ENCODE measurements around the gene WFS1. TPM values are rescaled to one million over a fixed set of nuclear protein-coding genes. Genes with fewer than 3 reads are reported as not detected.

Gene WFS1
- total RNA-seq, 3 donors from 2014 or later, result 32.5 to 58.3 (median 37.1) TPM

DNA sequence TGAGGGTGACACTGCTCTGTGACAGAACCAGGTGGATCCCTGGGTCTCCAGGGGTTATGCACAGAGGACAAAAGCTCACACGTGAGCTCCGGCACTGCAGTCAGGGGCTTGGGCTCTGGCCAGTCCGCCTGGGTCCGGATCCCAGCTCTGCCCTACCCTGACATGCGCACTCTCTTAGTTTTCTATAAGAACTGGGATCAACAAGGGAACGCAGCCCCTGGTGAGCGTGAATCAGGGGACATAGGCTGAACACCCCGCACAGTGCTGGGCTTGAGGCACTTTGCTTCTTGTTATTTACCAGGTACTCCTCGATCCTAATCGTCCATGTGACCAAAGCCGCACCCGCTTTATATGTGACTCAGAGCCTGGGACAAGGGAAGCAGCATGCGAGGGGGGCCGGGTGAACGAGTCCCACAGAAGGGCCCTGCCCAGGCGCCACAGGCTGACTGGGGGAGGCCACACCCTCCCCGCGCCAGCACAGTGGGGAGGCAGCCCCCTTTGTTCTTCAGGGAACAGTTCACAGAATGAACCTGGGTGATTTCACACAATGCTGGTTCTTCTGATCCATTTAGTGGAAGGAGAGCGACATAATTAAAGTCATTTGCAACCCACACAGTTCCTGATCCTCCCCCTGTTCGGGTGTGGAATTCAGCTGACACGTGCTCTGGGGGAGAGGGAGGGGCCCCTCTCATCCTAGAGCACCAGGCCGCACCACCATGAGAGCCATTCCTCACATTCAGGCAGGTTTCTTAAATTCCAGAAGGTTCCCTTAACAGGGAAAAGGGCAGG is 55.5 kb downstream of the WFS1 start:
- Histone ChIP-seq H3K9me3 (peaks cover 2% of the 10 kb centered on the region in 2 donors), H3K27me3 (peaks cover 0 to 12% of the 10 kb centered on the region in 2 donors), H3K27ac (peak overlapping the region; percentile 4 to 67), H3K4me3 (no peak overlapping the region), H3K36me3 (no peaks in the 10 kb centered on the region), H3K4me1 (no peaks in the 10 kb centered on the region)
- TF ChIP-seq, protein P1, sequence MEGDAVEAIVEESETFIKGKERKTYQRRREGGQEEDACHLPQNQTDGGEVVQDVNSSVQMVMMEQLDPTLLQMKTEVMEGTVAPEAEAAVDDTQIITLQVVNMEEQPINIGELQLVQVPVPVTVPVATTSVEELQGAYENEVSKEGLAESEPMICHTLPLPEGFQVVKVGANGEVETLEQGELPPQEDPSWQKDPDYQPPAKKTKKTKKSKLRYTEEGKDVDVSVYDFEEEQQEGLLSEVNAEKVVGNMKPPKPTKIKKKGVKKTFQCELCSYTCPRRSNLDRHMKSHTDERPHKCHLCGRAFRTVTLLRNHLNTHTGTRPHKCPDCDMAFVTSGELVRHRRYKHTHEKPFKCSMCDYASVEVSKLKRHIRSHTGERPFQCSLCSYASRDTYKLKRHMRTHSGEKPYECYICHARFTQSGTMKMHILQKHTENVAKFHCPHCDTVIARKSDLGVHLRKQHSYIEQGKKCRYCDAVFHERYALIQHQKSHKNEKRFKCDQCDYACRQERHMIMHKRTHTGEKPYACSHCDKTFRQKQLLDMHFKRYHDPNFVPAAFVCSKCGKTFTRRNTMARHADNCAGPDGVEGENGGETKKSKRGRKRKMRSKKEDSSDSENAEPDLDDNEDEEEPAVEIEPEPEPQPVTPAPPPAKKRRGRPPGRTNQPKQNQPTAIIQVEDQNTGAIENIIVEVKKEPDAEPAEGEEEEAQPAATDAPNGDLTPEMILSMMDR (IDR thresholded peaks at IDR 0.05), result no peak
- TF ChIP-seq POLR2A (IDR thresholded peaks at IDR 0.05) (no peak), POLR2AphosphoS5 (IDR thresholded peaks at IDR 0.05) (no peak)
- intact Hi-C loops (cut with DNase I; ENCODE audit: low total_unique reads), result loop anchor here (5.0 kb wide), 1 partner anchor 73 kb away; no protein-coding TSS in a partner anchor
- peak; percentile 50 to 78 for DNase-seq (ENCODE audit: low spot score in 2 of 2)

DNA sequence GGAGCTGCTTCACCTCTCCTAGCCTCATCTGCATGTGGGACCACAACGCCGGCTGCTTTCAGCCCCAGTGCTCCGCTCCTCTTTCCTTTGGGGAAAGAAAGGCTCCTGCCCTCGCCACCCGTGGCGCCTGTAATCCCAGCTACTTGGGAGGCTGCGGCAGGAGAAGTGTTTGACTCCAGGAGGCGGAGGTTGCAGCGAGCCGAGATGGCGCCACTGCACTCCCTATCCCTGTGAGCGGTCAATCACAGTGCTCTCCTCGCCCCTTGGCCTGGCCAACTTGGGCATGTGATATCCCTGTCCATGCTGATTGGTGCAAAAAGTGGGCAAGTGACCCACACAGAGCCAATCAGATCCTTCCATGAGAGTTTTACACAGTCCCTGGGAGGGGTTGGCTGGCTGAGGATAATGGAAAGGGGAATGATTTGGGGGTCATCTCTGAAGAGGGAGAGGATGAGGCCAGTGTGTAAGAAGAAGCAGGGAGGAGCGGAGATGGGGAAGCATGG is 56.2 kb downstream of the WFS1 start:
- Histone ChIP-seq H3K4me1 (no peaks in the 10 kb centered on the region), H3K36me3 (no peaks in the 10 kb centered on the region), H3K27ac (peak overlapping the region; percentile 4 to 67), H3K27me3 (peaks cover 0 to 12% of the 10 kb centered on the region in 2 donors), H3K9me3 (no peaks in the 10 kb centered on the region), H3K4me3 (no peak overlapping the region)
- TF ChIP-seq POLR2AphosphoS5 (IDR thresholded peaks at IDR 0.05) (no peak), POLR2A (IDR thresholded peaks at IDR 0.05) (no peak)
- TF ChIP-seq, protein P1 (IDR thresholded peaks at IDR 0.05), result no peak
- no peak for DNase-seq (ENCODE audit: low spot score in 2 of 2)
- intact Hi-C loops (cut with DNase I; ENCODE audit: low total_unique reads), result no loop called here

DNA sequence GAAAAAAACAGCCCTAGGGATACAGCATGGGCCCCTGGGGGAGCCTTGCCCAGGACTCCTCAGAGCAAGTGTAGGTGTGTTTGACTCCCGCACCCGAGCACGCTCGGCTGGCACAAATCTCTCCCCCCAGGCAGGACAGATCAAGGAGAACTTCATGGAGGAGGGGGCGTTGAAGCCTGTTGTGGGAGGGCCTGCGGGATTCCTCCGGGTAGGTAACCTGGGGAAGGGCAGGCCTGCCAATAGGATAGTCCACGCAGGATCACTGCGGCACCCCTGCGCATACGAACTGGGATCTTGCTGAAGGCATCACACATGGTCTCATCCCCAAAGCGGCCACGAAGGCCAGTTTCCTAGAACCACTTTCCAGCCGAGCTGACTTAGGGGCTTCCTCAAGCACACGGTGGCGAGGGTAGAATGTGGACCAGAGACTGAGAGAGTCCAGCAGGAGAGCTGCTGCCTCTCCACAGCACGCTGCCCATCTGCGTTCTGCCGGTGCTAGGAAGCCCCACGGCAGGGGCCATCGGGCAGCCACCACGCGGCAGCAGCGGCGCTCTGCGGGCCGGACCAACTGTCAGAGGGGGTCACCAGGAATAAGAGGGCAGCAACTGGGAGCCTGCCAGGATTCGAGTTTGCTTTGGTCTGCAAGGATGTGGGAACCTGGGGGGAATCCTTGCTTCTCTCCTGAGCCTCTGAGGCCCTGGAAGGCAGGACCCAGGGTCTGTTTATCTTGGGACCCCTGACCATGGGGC is 56.8 kb downstream of the WFS1 start:
- DNase-seq (ENCODE audit: low spot score in 2 of 2), result no peak
- peaks cover 0 to 12% of the 10 kb centered on the region in 2 donors for H3K27me3 ChIP-seq
- H3K4me1 ChIP-seq, result no peaks in the 10 kb centered on the region
- TF ChIP-seq, protein P1 (IDR thresholded peaks at IDR 0.05), result no peak
- TF ChIP-seq POLR2AphosphoS5 (IDR thresholded peaks at IDR 0.05) (no peak), POLR2A (IDR thresholded peaks at IDR 0.05) (no peak)
- no peaks in the 10 kb centered on the region for H3K9me3 ChIP-seq
- no peak overlapping the region for H3K27ac ChIP-seq
- H3K36me3 ChIP-seq, result no peaks in the 10 kb centered on the region
- no peak overlapping the region for H3K4me3 ChIP-seq
- intact Hi-C loops (cut with DNase I; ENCODE audit: low total_unique reads), result no loop called here

DNA sequence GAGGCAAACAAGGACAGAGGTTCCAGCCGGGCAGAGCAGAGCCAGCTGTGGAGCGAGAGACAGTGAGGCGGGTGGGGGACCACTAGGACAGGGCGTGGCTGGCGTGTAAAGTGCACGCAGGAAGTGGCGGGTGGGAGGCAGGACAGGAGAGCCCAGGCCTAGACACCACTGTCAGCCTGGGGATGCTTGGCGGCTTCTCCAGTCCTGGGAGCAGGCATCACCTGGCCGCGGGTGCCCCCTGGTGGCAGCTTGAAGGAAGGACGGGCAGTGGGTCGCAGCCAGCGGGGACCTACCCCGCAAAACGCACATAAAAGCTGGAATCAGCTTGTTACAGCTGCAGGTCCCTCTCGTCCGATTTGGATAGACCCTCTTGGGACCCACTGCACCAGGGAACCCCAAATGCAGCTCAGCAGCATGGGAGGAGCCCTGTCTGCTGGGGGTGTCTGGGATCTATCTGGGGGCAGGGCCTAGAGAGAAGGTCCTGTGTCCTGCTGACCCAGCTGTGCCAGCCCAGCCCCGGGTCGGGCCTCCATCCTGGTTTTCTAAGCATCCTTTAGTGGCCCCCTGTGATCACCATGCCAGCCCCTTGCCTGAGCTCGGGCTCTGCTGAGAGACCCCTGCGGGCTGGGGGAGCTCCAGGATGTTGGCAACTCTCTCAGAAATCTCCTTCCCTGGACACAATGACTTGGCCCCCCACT is 57.7 kb downstream of the WFS1 start:
- Histone ChIP-seq H3K27ac (no peak overlapping the region), H3K4me1 (no peaks in the 10 kb centered on the region), H3K9me3 (peaks cover 0 to 5% of the 10 kb centered on the region in 2 donors), H3K4me3 (no peak overlapping the region), H3K27me3 (peaks cover 0 to 12% of the 10 kb centered on the region in 2 donors), H3K36me3 (no peaks in the 10 kb centered on the region)
- intact Hi-C loops (cut with DNase I; ENCODE audit: low total_unique reads), result no loop called here
- TF ChIP-seq, protein P1 (IDR thresholded peaks at IDR 0.05), result peak; percentile 95 to 97 (median 96)
- TF ChIP-seq POLR2A (IDR thresholded peaks at IDR 0.05), result no peak
- peak; percentile 59 to 87 for DNase-seq (ENCODE audit: low spot score in 2 of 2)
